ENCODE data around the gene IER2.

Gene IER2

GRCh38 chr19:13138171-13138915 is 11.9 kb upstream of the IER2 start:
- H3K4me3 ChIP-seq (ENCODE audit: low read depth, low read length) = no peak overlapping the region

GRCh38 chr19:13138916-13139198 is 11.4 kb upstream of the IER2 start:
- no peak overlapping the region for H3K4me3 ChIP-seq (ENCODE audit: low read depth, low read length)

GRCh38 chr19:13139633-13140311 is 10.4 kb upstream of the IER2 start:
- H3K4me3 ChIP-seq (ENCODE audit: low read depth, low read length) = no peak overlapping the region

GRCh38 chr19:13146763-13147563 is 3.2 kb upstream of the IER2 start:
- H3K4me3 ChIP-seq (ENCODE audit: low read depth, low read length) = no peak overlapping the region

- peak overlapping the region; percentile 94 for H3K4me3 ChIP-seq (ENCODE audit: low read depth, low read length)
Observed at GRCh38 chr19:13149173-13149627, 1.0 kb upstream of the IER2 start.

GRCh38 chr19:13149628-13150186 is 504 bp upstream of the IER2 start:
- peak overlapping the region; percentile 94 for H3K4me3 ChIP-seq (ENCODE audit: low read depth, low read length)

GRCh38 chr19:13150931-13151604 is 857 bp downstream of the IER2 start:
- peak overlapping the region; percentile 94 for H3K4me3 ChIP-seq (ENCODE audit: low read depth, low read length)

- H3K4me3 ChIP-seq (ENCODE audit: low read depth, low read length) = peak overlapping the region; percentile 97
Observed at GRCh38 chr19:13151605-13152355, 1.6 kb downstream of the IER2 start.

GRCh38 chr19:13152356-13152973 is 2.3 kb downstream of the IER2 start:
- H3K4me3 ChIP-seq (ENCODE audit: low read depth, low read length) = peak overlapping the region; percentile 97

- H3K4me3 ChIP-seq (ENCODE audit: low read depth, low read length) = peak overlapping the region; percentile 97
Observed at GRCh38 chr19:13152974-13153568, 2.9 kb downstream of the IER2 start.

GRCh38 chr19:13153569-13154240 is 3.5 kb downstream of the IER2 start:
- peak overlapping the region; percentile 97 for H3K4me3 ChIP-seq (ENCODE audit: low read depth, low read length)

- peak overlapping the region; percentile 97 for H3K4me3 ChIP-seq (ENCODE audit: low read depth, low read length)
Observed at GRCh38 chr19:13154241-13154778, 4.1 kb downstream of the IER2 start.

GRCh38 chr19:13154911-13155471 is 4.8 kb downstream of the IER2 start:
- peak overlapping the region; percentile 97 for H3K4me3 ChIP-seq (ENCODE audit: low read depth, low read length)

- peak overlapping the region; percentile 97 for H3K4me3 ChIP-seq (ENCODE audit: low read depth, low read length)
Observed at GRCh38 chr19:13155472-13156359, 5.5 kb downstream of the IER2 start.

GRCh38 chr19:13159713-13160112 is 9.5 kb downstream of the IER2 start:
- no peak overlapping the region for H3K4me3 ChIP-seq (ENCODE audit: low read depth, low read length)

- H3K4me3 ChIP-seq (ENCODE audit: low read depth, low read length) = no peak overlapping the region
Observed at GRCh38 chr19:13160557-13160956, 10.3 kb downstream of the IER2 start.

Measured in iPS-11a (cell line).